ENCODE results near the gene ADRA2A. TPM values are rescaled to one million over a fixed set of nuclear protein-coding genes. Genes with fewer than 3 reads are reported as not detected.

Gene ADRA2A
- 0.52 and 1.6 TPM in 2 replicates for polyA plus RNA-seq

DNA sequence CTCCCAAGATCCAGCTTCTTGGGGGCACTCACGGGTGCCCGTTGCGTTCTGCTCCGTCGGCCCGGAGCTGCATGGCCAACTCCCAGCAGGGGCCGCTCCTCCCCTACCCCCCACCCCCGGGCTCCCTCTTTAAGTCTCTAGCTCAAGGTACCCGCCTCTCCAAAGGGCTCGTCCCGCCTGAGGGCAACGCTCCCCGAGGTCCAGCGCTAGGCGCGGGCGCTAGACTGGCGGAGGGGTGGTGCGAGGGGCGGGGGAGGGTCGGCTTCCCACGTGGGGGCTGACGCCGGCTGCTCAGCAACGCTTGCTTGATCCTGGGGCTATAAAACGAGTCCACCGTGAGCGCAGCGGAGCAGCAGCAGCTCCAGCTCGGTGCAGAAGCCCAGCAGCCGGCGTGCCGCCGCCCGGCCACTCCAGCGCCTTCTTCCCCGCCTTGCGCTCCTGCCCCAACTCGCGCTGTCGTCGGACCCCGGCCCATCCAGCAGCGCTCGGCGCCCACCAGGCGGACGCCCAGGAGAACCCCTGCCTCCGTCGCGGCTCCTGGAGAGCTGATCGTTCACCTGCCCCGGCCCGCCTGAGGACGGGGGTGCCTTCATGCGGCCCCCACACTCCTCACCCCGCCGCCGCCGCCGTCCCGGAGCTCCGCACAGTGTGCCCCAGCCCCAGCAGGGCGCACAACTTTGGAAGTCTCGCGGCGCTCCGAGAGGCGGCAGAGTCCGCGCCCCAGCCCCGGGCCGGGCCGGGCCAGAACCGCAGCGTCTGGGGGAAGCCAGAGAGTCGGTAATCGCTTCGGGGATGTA is at the start of gene ADRA2A:
TSS of gene ADRA2A (plus strand) at position 348 of the 797 bp plus-strand sequence. CDS start 968 bp downstream, outside the sequence.

Other genes starting within 250 kb of the ADRA2A start
- gene PDCD4, start 205.1 kb upstream of the ADRA2A start, polyA plus RNA-seq: 126 and 151 TPM in 2 replicates
- 175 and 236 TPM in 2 replicates for gene BBIP1, start 157.8 kb upstream of the ADRA2A start, polyA plus RNA-seq
- 93.9 and 102 TPM in 2 replicates for gene SHOC2, start 157.4 kb upstream of the ADRA2A start, polyA plus RNA-seq